Neural crest cell (in vitro differentiated cells): ENCODE data around the gene CDH8. TPM values are rescaled to one million over a fixed set of nuclear protein-coding genes. Genes with fewer than 3 reads are reported as not detected.
"Not testable (repeated sequence)": the region's sequence is repeated elsewhere in the genome, so short reads cannot be mapped to it uniquely, and the experiment has no call there.

Source experiments
- DNase-seq: peaks from one replicate; pipeline ENCODE4 v3.0.0; 2021; ENCODE audit warnings: low read depth, mixed read lengths, low spot score
- H3K27ac Mint-ChIP-seq: one replicate; pipeline ENCODE4 v1.8.0; 2021; ENCODE audit warnings: mild to moderate bottlenecking, mixed read lengths; ENCODE audit not compliant: unreplicated experiment
- H3K27me3 Mint-ChIP-seq: 2 replicates; pipeline ENCODE4 v1.8.0; 2021; ENCODE audit warnings: low read depth, mild to moderate bottlenecking, mixed read lengths
- H3K36me3 Mint-ChIP-seq: 2 replicates; pipeline ENCODE4 v1.8.0; 2021; ENCODE audit warnings: low read depth, mild to moderate bottlenecking, mixed read lengths
- H3K4me1 Mint-ChIP-seq: 2 replicates; pipeline ENCODE4 v1.8.0; 2021; ENCODE audit warnings: mixed read lengths
- H3K4me3 Mint-ChIP-seq: one replicate; pipeline ENCODE4 v1.8.0; 2021; ENCODE audit warnings: mild to moderate bottlenecking, mixed read lengths
- H3K9me3 Mint-ChIP-seq: 2 replicates; pipeline ENCODE4 v1.8.0; 2021; ENCODE audit warnings: mixed read lengths
- CTCF ChIP-seq: fragments of 200-600 bp; sonication (generic); conservative IDR thresholded peaks from 2 replicates; pipeline ENCODE4 v1.5.0; 2021; ENCODE audit warnings: antibody characterized with exemption, mild to moderate bottlenecking
- total RNA-seq: library from RNA; stranded (reverse); gene quantifications from 2 replicates; pipeline ENCODE4 v1.2.1, GENCODE V29; 2021

CDH8 gene
- total RNA-seq, 1 donor from 2014 or later: 7.1 TPM

- DNase-seq: no peak
- Mint-ChIP-seq H3K4me1 (peaks cover 12% of the 10 kb centered on the region), H3K9me3 (no peaks in the 10 kb centered on the region), H3K4me3 (no peak overlapping the region), H3K27me3 (no peaks in the 10 kb centered on the region), H3K36me3 (peaks cover 3% of the 10 kb centered on the region), H3K27ac (no peak overlapping the region)
- no peak for TF ChIP-seq CTCF
Measured at GRCh38 chr16:61814726-61815347, 221.4 kb downstream of the CDH8 start.

- Mint-ChIP-seq H3K4me3 (no peak overlapping the region), H3K27me3 (no peaks in the 10 kb centered on the region), H3K9me3 (no peaks in the 10 kb centered on the region), H3K27ac (no peak overlapping the region), H3K4me1 (peaks cover 12% of the 10 kb centered on the region), H3K36me3 (no peaks in the 10 kb centered on the region)
- no peak for DNase-seq
- TF ChIP-seq CTCF: no peak
Measured at GRCh38 chr16:61813339-61813738, 222.9 kb downstream of the CDH8 start.

GRCh38 chr16:61812251-61812650 lies 224.0 kb downstream of the CDH8 start:
- Mint-ChIP-seq H3K27me3 (no peaks in the 10 kb centered on the region), H3K9me3 (no peaks in the 10 kb centered on the region), H3K4me1 (peaks cover 12% of the 10 kb centered on the region), H3K4me3 (no peak overlapping the region), H3K36me3 (no peaks in the 10 kb centered on the region), H3K27ac (no peak overlapping the region)
- TF ChIP-seq CTCF: no peak
- no peak for DNase-seq

- TF ChIP-seq CTCF: no peak
- H3K9me3 Mint-ChIP-seq: no peaks in the 10 kb centered on the region
- H3K27ac Mint-ChIP-seq: no peak overlapping the region
- no peak for DNase-seq
- no peaks in the 10 kb centered on the region for H3K27me3 Mint-ChIP-seq
- peaks cover 2% of the 10 kb centered on the region for H3K36me3 Mint-ChIP-seq
- no peak overlapping the region for H3K4me3 Mint-ChIP-seq
- H3K4me1 Mint-ChIP-seq: peaks cover 10% of the 10 kb centered on the region
Measured at GRCh38 chr16:61807551-61807950, 228.7 kb downstream of the CDH8 start.

- H3K27ac Mint-ChIP-seq, H3K36me3 Mint-ChIP-seq, DNase-seq, H3K4me1 Mint-ChIP-seq, H3K4me3 Mint-ChIP-seq, H3K27me3 Mint-ChIP-seq, H3K9me3 Mint-ChIP-seq: not testable (repeated sequence)
Measured at GRCh38 chr16:61801217-61801616, 235.0 kb downstream of the CDH8 start.

- no peak for TF ChIP-seq CTCF
- peaks cover 4% of the 10 kb centered on the region for H3K9me3 Mint-ChIP-seq
- H3K36me3 Mint-ChIP-seq: no peaks in the 10 kb centered on the region
- no peak overlapping the region for H3K27ac Mint-ChIP-seq
- no peaks in the 10 kb centered on the region for H3K27me3 Mint-ChIP-seq
- no peak overlapping the region for H3K4me3 Mint-ChIP-seq
- no peaks in the 10 kb centered on the region for H3K4me1 Mint-ChIP-seq
- DNase-seq: no peak
Measured at GRCh38 chr16:61798741-61799140, 237.5 kb downstream of the CDH8 start.
